GM19372 (cell line): ENCODE results near the gene SRRM4.
"Not testable (repeated sequence)": the region's sequence is repeated elsewhere in the genome, so short reads cannot be mapped to it uniquely, and the experiment has no call there.

Experiments used
- ATAC-seq: cut with Tn5 transposase; IDR thresholded peaks from one replicate; pipeline ENCODE4 v1.9.1; 2021; ENCODE audit warnings: mild to moderate bottlenecking, low read depth, moderate library complexity; ENCODE audit not compliant: unreplicated experiment

The SRRM4 gene

DNA sequence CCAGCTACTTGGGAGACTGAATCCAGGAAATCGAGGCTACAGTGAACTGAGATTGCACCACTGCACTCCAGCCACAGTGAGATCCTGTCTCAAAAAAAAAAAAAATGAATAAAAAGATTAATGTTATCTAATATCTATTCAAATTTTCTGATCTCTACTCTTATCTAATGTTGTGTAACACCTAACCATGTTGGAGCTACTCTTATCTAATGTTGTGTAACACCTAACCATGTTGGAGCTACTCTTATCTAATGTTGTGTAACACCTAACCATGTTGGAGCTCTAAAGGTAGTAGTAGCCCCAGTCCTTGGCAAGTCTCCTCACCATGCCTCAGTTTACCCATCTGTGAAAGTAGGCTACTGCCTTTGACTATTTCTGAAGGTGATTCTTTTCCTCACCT lies 26.9 kb downstream of the SRRM4 start:
- ATAC-seq, result not testable (repeated sequence)

DNA sequence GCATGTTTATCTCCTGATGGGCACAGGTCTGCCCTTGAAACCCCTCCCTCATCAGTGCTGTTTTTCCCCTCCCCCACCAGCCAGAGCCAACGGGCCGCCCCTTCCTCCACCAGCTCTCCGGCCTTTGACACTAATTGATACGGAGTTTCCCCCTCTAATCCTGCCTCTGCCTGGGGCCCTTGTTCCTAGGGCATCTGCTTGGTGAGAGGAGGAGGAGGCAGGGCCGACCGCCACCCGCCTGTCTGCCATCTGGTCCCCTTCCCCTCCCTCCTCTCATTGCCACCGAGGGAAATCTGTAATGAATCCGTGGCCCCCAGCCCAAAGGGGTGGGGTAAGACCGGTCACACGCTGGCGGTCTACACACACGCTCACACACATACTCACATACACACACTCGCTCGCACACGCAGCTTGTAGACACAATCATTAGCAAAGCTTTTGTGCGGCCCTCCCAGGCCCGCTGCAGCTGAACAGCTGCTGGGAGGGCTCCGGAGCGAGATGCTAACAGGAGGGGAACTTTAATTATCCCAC lies 27.4 kb downstream of the SRRM4 start:
- no peak for ATAC-seq

DNA sequence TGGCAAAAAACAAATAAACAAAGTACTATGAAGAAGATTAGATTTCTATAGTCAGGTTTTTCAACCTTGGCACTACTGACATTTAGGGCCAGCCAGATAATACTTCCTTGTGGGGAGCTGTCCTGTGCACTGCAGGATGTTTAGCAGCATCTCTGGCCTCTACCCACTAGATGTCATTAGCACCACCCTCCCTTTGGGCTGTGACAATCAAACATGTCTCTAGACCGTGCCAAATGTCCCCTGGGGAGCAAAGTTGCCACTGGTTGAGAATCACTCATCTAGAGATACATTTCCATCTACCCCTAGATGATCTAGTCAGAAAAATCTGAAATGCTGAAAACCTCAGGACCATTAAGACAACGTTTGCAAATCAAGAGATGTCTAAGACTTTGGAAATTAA lies 29.9 kb downstream of the SRRM4 start:
- ATAC-seq, result no peak

DNA sequence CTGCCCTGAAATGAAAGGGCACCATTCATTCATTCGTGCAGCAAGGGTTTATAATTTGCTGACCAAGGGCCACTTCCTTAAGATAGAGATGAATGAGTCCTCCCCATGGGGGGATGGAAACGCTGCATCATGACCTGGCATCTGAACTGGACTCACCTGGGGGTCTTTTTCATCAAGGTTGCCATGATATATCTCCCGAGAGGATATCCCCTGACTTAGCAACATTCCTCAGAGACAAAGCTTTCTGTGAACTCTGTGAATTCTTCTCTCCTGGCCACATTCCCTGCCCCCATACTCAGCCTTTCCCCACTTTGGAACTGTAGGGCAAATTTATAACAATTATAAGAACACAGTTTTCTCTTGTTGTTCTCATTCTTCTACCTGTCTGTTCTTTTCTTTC lies 30.8 kb downstream of the SRRM4 start:
- ATAC-seq, result no peak

- ATAC-seq, result no peak
Measured at GRCh38 chr12:119013023-119013422, 31.7 kb downstream of the SRRM4 start.

GRCh38 chr12:119014368-119014767 lies 33.0 kb downstream of the SRRM4 start:
- ATAC-seq, result no peak

- no peak for ATAC-seq
Measured at GRCh38 chr12:119016715-119017114, 35.4 kb downstream of the SRRM4 start.

DNA sequence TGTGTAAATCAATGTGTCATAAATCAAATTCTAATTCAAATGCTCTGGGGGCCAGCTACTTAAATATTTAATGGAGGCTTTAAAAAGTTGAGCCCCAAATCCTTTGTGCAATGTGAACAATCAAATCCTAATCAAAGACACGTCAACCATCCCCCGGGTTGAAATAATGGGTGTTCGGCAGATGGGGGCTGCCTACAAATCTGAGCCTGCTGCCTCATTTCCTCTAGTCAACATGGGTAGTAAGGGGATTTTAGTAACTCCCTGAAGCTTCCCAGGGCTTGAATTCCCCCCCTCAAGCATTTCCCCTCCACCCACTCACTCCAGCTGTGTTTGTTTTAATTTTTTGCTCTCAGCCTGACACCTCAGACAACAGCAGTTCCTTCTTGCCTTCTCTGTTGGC lies 37.8 kb downstream of the SRRM4 start:
- ATAC-seq, result no peak

- ATAC-seq, result no peak
Measured at GRCh38 chr12:119020406-119021360, 39.3 kb downstream of the SRRM4 start.

DNA sequence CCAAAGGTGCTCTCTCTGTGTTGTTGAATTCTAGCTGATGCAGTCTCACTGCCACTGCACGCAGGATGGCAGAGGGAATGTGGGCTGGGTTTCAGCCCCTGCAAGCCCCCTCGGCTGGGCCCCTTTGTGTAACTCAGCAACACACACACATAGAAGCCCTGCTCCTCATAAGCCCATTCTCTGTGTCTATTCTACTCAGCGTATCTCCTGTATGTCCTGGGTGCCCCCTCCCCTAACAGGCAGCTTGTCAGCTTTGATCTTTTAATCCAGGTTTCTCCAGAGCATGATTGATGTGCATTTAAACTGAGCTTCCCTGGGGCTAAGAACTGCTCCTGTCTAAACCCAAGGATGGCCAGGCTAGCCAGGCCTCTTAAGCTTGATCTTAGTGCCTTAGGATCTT lies 43.0 kb downstream of the SRRM4 start:
- no peak for ATAC-seq

GRCh38 chr12:119025786-119026185 lies 44.4 kb downstream of the SRRM4 start:
- no peak for ATAC-seq

DNA sequence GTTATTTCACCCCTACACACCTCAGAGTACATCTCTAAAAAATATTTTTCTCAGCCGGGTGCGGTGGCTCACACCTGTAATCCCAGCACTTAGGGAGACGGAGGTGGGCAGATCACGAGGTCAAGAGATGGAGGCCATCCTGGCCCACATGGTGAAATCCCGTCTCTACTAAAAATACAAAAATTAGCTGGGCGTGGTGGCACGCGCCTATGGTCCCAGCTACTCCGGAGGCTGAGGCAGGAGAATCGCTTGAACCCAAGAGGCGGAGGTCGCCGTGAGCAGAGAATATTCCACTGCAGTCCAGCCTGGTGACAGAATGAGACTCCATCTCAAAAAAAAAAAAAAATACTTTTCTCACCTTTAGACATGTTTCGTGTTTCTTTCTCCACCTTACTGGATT lies 52.0 kb downstream of the SRRM4 start:
- ATAC-seq, result not testable (repeated sequence)

GRCh38 chr12:119036878-119037825 lies 55.8 kb downstream of the SRRM4 start:
- no peak for ATAC-seq

DNA sequence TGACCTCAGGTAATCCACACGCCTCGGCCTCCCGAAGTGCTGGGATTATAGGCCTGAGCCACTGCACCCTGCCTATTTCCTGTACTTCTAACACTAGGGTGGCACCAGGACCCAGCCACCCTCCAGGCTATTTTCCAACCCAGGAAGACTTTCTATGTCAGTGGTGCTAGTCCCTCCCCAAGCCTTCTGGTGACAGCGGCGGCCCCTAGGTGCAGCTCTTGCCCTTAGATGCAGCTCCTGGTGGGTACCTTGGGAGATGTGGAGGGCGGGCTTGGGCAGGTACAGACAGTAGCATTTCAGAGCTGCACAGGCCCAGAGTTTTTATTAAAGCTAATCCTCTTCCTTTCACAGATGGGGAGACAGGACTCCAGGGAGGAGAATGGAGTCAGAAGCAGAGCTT lies 62.8 kb downstream of the SRRM4 start:
- no peak for ATAC-seq

GRCh38 chr12:119047641-119048040 lies 66.3 kb downstream of the SRRM4 start:
- ATAC-seq, result no peak

DNA sequence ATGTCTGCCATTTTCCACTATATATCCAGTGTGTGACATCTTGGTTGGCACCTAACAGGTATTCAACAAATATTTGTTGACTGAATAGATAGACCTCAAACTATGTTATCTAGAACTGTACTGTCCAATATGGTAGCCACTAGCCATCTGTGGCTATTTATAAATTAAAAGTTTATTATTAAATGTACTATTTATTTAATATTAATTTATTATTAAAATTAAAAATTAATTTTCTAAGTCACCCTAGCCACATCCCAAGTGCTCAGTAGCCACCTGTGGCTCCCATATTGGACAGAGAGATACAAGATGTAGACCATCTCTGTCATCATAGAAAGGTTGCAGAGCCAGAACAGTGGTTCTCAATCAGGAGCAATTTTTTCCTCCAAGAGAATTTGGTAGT lies 69.3 kb downstream of the SRRM4 start:
- ATAC-seq, result no peak

GRCh38 chr12:119051474-119051873 lies 70.1 kb downstream of the SRRM4 start:
- no peak for ATAC-seq

DNA sequence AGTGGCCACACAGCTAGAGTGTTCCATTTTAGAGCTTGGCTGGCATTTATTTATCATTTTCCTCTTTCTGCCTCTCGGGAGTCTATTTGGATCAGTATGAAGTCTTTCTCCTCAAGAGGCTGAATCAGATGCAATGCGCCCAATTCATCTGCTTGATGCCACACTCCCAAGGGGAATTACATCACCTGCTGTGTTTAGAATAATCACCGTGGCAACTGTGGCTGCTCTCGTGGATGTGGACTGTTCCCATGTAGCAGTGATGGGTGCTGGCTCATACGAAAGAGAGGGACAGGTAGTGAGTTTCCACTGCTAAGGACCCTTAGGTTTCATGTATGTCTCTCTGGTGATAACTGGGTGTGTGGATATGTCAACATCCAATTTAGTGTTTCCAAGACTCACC lies 70.7 kb downstream of the SRRM4 start:
- no peak for ATAC-seq

GRCh38 chr12:119055977-119056376 lies 74.6 kb downstream of the SRRM4 start:
- no peak for ATAC-seq

- no peak for ATAC-seq
Measured at GRCh38 chr12:119060847-119061796, 79.8 kb downstream of the SRRM4 start.
